ENCODE measurements around the gene REV1. TPM values are rescaled to one million over a fixed set of nuclear protein-coding genes. Genes with fewer than 3 reads are reported as not detected.

REV1 gene
- total RNA-seq, 3 donors from 2014 or later: 40.8 to 89.1 (median 78.0) TPM

DNA sequence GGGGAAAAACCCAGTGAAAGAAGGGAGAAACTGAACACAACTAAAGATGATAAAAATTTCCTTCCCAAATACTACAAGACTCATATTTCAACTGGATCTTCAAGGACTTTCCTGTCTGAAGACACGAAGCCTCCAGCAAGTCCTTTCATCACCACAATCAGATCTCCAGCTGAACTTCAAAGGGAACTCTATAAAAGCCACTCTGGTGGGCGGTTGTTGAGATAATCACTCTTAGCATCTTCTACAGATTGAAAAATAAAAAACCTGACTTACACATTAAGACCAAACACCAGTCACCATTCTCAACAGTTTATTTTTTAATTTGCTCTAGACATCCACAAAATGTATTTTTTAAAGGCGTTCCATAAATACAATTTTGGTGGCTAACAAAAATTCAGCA, 4.4 kb downstream of the REV1 start:
- H3K9me3 ChIP-seq: no peaks in the 10 kb centered on the region
- DNase-seq (ENCODE audit: low spot score in 2 of 2): no peak
- no peak overlapping the region for H3K27ac ChIP-seq
- intact Hi-C loops (cut with DNase I; ENCODE audit: low total_unique reads): no loop called here
- no peak overlapping the region for H3K4me3 ChIP-seq
- TF ChIP-seq, protein P1, sequence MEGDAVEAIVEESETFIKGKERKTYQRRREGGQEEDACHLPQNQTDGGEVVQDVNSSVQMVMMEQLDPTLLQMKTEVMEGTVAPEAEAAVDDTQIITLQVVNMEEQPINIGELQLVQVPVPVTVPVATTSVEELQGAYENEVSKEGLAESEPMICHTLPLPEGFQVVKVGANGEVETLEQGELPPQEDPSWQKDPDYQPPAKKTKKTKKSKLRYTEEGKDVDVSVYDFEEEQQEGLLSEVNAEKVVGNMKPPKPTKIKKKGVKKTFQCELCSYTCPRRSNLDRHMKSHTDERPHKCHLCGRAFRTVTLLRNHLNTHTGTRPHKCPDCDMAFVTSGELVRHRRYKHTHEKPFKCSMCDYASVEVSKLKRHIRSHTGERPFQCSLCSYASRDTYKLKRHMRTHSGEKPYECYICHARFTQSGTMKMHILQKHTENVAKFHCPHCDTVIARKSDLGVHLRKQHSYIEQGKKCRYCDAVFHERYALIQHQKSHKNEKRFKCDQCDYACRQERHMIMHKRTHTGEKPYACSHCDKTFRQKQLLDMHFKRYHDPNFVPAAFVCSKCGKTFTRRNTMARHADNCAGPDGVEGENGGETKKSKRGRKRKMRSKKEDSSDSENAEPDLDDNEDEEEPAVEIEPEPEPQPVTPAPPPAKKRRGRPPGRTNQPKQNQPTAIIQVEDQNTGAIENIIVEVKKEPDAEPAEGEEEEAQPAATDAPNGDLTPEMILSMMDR (IDR thresholded peaks at IDR 0.05): no peak
- TF ChIP-seq POLR2AphosphoS5 (IDR thresholded peaks at IDR 0.05) (no peak), POLR2A (IDR thresholded peaks at IDR 0.05) (no peak)
- H3K27me3 ChIP-seq: no peaks in the 10 kb centered on the region
- no peaks in the 10 kb centered on the region for H3K36me3 ChIP-seq
- peaks cover 4 to 18% of the 10 kb centered on the region in 2 donors for H3K4me1 ChIP-seq

DNA sequence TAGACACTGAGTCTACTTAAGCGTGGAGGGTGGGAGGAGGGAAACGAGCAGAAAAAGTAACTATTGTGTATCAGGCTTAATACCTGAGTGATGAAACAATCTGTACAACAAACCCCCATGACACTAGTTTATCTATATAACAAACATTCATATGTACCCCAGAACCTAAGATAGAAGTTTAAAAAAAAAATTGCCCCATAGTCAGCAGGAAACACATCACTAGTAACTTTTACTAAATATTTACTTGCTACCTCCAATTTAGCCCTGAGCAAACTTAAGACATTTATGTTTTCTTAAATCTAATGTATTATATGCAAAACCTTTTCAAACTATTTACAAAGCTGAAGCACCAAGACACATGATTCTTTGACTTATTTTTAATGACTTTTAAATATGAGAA, 5.6 kb downstream of the REV1 start:
- intact Hi-C loops (cut with DNase I; ENCODE audit: low total_unique reads): no loop called here
- no peak for DNase-seq (ENCODE audit: low spot score in 2 of 2)
- Histone ChIP-seq H3K27ac (no peak overlapping the region), H3K27me3 (no peaks in the 10 kb centered on the region), H3K36me3 (no peaks in the 10 kb centered on the region), H3K4me3 (no peak overlapping the region), H3K4me1 (peaks cover 4 to 18% of the 10 kb centered on the region in 2 donors), H3K9me3 (no peaks in the 10 kb centered on the region)
- TF ChIP-seq POLR2AphosphoS5 (IDR thresholded peaks at IDR 0.05): no peak
- no peak for TF ChIP-seq POLR2A (IDR thresholded peaks at IDR 0.05)
- TF ChIP-seq, protein P1 (IDR thresholded peaks at IDR 0.05): no peak

DNA sequence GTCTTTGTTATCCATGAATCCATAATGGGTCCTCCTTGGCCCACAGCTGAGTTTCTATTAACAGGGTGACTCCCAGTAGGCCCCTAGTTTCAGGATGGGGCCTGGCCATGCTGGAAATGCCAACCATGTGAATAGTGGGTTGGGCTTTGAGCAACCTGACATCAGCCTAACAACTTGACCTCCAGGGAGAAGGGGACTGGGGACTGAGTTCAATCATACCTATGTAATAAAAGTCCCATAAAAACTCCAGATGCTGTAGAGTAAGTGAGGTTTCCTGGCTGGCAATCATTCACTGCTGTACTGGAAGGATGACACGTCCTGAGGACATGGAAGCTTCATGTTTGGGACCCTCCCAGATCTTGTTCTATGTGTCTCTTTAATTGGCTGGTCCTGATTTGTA, 7.9 kb downstream of the REV1 start:
- H3K4me1 ChIP-seq: peaks cover 4 to 11% of the 10 kb centered on the region in 2 donors
- no peak overlapping the region for H3K4me3 ChIP-seq
- no peaks in the 10 kb centered on the region for H3K9me3 ChIP-seq
- no peak overlapping the region for H3K27ac ChIP-seq
- no peaks in the 10 kb centered on the region for H3K36me3 ChIP-seq
- TF ChIP-seq, protein P1 (IDR thresholded peaks at IDR 0.05): no peak
- no peak for TF ChIP-seq POLR2A (IDR thresholded peaks at IDR 0.05)
- no peak for TF ChIP-seq POLR2AphosphoS5 (IDR thresholded peaks at IDR 0.05)
- H3K27me3 ChIP-seq: no peaks in the 10 kb centered on the region
- intact Hi-C loops (cut with DNase I; ENCODE audit: low total_unique reads): no loop called here
- no peak for DNase-seq (ENCODE audit: low spot score in 2 of 2)

DNA sequence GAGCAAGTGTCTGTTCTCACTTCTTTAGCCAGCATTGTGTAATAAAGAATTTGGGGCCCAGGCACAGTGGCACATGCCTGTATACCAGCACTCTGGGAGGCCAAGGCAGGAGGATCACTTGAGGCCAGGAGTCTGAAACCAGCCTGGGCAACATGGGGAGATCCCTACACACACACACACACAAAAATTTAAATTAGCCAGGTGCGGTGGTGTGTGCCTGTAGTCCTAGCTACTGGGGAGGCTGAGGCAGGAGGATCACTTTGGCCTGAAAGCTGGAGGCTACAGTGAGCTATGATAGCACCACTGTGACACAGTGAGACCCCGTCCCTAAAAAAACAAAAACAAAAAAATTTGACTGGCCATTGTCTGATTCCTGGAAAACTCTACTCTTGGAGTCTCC, 8.3 kb downstream of the REV1 start:
- no peaks in the 10 kb centered on the region for H3K9me3 ChIP-seq
- intact Hi-C loops (cut with DNase I; ENCODE audit: low total_unique reads): no loop called here
- peaks cover 2 to 7% of the 10 kb centered on the region in 2 donors for H3K4me1 ChIP-seq
- no peak for DNase-seq (ENCODE audit: low spot score in 2 of 2)
- no peaks in the 10 kb centered on the region for H3K36me3 ChIP-seq
- TF ChIP-seq POLR2A (IDR thresholded peaks at IDR 0.05) (no peak), POLR2AphosphoS5 (IDR thresholded peaks at IDR 0.05) (no peak)
- TF ChIP-seq, protein P1 (IDR thresholded peaks at IDR 0.05): no peak
- H3K4me3 ChIP-seq: no peak overlapping the region
- H3K27ac ChIP-seq: no peak overlapping the region
- no peaks in the 10 kb centered on the region for H3K27me3 ChIP-seq

DNA sequence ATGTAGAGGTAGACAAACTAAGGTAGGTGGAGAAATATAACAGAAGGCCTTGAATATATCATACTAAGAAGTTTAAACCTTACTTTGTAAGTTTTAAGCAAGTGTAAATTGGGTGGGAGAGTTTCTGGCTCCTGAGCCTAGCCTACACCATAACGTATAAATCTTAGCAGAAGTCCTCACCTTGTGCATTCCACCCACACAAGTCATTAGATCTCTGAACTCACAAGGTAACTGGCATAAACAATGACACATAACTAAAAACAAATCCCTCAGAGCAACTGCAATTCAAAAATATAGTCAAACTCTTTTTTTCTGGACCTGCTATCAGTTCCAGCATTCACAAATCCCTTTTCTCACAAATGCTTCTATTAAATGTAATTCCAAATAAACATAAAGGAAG, 9.4 kb downstream of the REV1 start:
- DNase-seq (ENCODE audit: low spot score in 2 of 2): no peak
- no peak overlapping the region for H3K4me3 ChIP-seq
- H3K36me3 ChIP-seq: no peaks in the 10 kb centered on the region
- peaks cover 0 to 7% of the 10 kb centered on the region in 2 donors for H3K4me1 ChIP-seq
- H3K27ac ChIP-seq: no peak overlapping the region
- intact Hi-C loops (cut with DNase I; ENCODE audit: low total_unique reads): no loop called here
- no peaks in the 10 kb centered on the region for H3K27me3 ChIP-seq
- no peak for TF ChIP-seq POLR2AphosphoS5 (IDR thresholded peaks at IDR 0.05)
- TF ChIP-seq, protein P1 (IDR thresholded peaks at IDR 0.05): no peak
- TF ChIP-seq POLR2A (IDR thresholded peaks at IDR 0.05): no peak
- H3K9me3 ChIP-seq: no peaks in the 10 kb centered on the region
